Rectal smooth muscle tissue (tissue), 1 donor: Measurements from ENCODE around the gene ARHGAP42.

Experiments used
- H3K27ac ChIP-seq: one replicate; pipeline ENCODE4 v1.7.0; 2013; ENCODE audit warnings: low read depth, low read length, inconsistent platforms
- H3K27me3 ChIP-seq: one replicate; pipeline ENCODE4 v1.7.0; 2013; ENCODE audit warnings: low read length; ENCODE audit not compliant: control insufficient read depth, insufficient read depth
- H3K36me3 ChIP-seq: one replicate; pipeline ENCODE4 v1.7.0; 2013; ENCODE audit warnings: low read length; ENCODE audit not compliant: control insufficient read depth, insufficient read depth
- H3K4me1 ChIP-seq: one replicate; pipeline ENCODE4 v1.7.0; 2013; ENCODE audit warnings: low read length; ENCODE audit not compliant: control insufficient read depth, insufficient read depth
- H3K4me3 ChIP-seq: one replicate; pipeline ENCODE4 v1.7.0; 2013; ENCODE audit warnings: low read length
- H3K9ac ChIP-seq: one replicate; pipeline ENCODE4 v1.7.0; 2013; ENCODE audit warnings: low read length

ARHGAP42 gene

GRCh38 chr11:100865443-100866065 is 178.5 kb downstream of the ARHGAP42 start:
- no peak overlapping the region for H3K4me3 ChIP-seq
- H3K9ac ChIP-seq, result no peak overlapping the region
- H3K36me3 ChIP-seq, result no peaks in the 10 kb centered on the region
- H3K27me3 ChIP-seq, result no peaks in the 10 kb centered on the region
- H3K27ac ChIP-seq, result no peak overlapping the region
- no peaks in the 10 kb centered on the region for H3K4me1 ChIP-seq

GRCh38 chr11:100866453-100866852 is 179.4 kb downstream of the ARHGAP42 start:
- Histone ChIP-seq H3K27me3 (no peaks in the 10 kb centered on the region), H3K4me3 (no peak overlapping the region), H3K36me3 (no peaks in the 10 kb centered on the region), H3K4me1 (no peaks in the 10 kb centered on the region), H3K9ac (no peak overlapping the region), H3K27ac (no peak overlapping the region)

- no peak overlapping the region for H3K9ac ChIP-seq
- no peaks in the 10 kb centered on the region for H3K27me3 ChIP-seq
- no peak overlapping the region for H3K4me3 ChIP-seq
- no peak overlapping the region for H3K27ac ChIP-seq
- no peaks in the 10 kb centered on the region for H3K36me3 ChIP-seq
- H3K4me1 ChIP-seq, result no peaks in the 10 kb centered on the region
Observed at GRCh38 chr11:100867606-100868005, 180.5 kb downstream of the ARHGAP42 start.

GRCh38 chr11:100869328-100869727 is 182.2 kb downstream of the ARHGAP42 start:
- no peak overlapping the region for H3K4me3 ChIP-seq
- H3K27me3 ChIP-seq, result no peaks in the 10 kb centered on the region
- no peak overlapping the region for H3K9ac ChIP-seq
- no peaks in the 10 kb centered on the region for H3K4me1 ChIP-seq
- H3K36me3 ChIP-seq, result no peaks in the 10 kb centered on the region
- no peak overlapping the region for H3K27ac ChIP-seq

- no peaks in the 10 kb centered on the region for H3K27me3 ChIP-seq
- no peaks in the 10 kb centered on the region for H3K36me3 ChIP-seq
- H3K4me3 ChIP-seq, result no peak overlapping the region
- no peak overlapping the region for H3K9ac ChIP-seq
- H3K27ac ChIP-seq, result no peak overlapping the region
- H3K4me1 ChIP-seq, result no peaks in the 10 kb centered on the region
Observed at GRCh38 chr11:100870138-100870537, 183.1 kb downstream of the ARHGAP42 start.

DNA sequence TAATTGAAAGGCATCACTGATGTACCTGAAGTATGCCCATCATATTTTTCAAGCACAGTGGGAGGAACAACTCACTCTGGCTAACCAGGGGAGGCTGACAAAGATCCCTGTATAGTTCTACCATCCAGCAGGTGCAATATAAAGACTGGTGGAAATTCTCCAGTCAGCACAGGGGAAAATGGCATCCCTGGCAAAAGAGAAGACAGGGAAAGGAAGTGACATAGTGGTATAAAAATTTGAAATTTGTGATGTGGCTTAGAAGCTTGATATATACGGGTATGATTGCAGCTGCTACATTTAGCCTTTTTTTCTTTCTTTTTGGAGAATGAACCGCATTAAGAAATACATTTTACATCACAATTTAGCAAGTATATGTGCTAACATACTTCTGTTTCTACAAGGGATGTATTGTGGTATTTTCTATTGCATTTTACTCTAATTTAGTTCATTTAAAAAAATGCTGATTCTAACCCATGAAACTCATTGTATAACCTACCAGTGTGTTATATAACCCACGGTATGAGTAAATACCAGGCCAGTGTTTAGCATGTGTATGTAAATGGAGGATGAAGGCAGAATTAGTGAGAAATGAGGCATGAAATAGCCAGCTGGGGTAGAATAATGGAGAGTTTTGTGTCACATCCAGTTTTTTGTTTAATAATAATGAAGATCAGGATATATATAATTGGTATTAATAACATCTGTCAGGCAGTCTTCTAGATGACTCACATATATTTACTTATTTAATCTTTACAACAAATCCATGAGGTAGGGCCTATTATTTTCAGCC is 186.1 kb downstream of the ARHGAP42 start:
- no peak overlapping the region for H3K27ac ChIP-seq
- H3K36me3 ChIP-seq, result no peaks in the 10 kb centered on the region
- peaks cover 4% of the 10 kb centered on the region for H3K4me1 ChIP-seq
- no peak overlapping the region for H3K4me3 ChIP-seq
- H3K9ac ChIP-seq, result no peak overlapping the region
- no peaks in the 10 kb centered on the region for H3K27me3 ChIP-seq

DNA sequence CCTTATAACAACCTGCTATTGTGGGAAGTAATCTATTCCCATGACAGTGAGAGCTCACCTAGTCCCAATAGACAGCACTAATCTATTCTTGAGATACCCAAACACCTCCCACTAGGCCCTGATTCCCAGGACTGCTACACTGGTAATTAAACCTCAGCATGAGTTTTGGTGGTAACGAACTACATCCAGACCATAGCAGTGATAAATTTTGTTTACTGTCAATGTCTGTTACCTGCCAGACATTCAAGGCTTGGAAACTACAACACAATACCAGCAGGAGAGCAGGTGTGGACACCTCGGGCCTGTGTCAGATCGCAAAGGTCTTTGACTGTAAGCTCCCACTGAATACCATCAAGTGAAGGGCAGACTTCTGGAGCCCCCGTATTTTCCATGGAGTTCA is 187.1 kb downstream of the ARHGAP42 start:
- no peaks in the 10 kb centered on the region for H3K36me3 ChIP-seq
- H3K27me3 ChIP-seq, result no peaks in the 10 kb centered on the region
- H3K4me3 ChIP-seq, result no peak overlapping the region
- peaks cover 4% of the 10 kb centered on the region for H3K4me1 ChIP-seq
- no peak overlapping the region for H3K9ac ChIP-seq
- H3K27ac ChIP-seq, result no peak overlapping the region

GRCh38 chr11:100875521-100875869 is 188.4 kb downstream of the ARHGAP42 start:
- Histone ChIP-seq H3K27ac (no peak overlapping the region), H3K9ac (no peak overlapping the region), H3K27me3 (no peaks in the 10 kb centered on the region), H3K4me3 (no peak overlapping the region), H3K36me3 (no peaks in the 10 kb centered on the region), H3K4me1 (peaks cover 4% of the 10 kb centered on the region)

GRCh38 chr11:100876815-100877520 is 189.9 kb downstream of the ARHGAP42 start:
- H3K9ac ChIP-seq, result no peak overlapping the region
- no peak overlapping the region for H3K27ac ChIP-seq
- no peak overlapping the region for H3K4me3 ChIP-seq
- peaks cover 4% of the 10 kb centered on the region for H3K4me1 ChIP-seq
- no peaks in the 10 kb centered on the region for H3K36me3 ChIP-seq
- no peaks in the 10 kb centered on the region for H3K27me3 ChIP-seq

- peaks cover 4% of the 10 kb centered on the region for H3K4me1 ChIP-seq
- H3K36me3 ChIP-seq, result no peaks in the 10 kb centered on the region
- H3K27ac ChIP-seq, result no peak overlapping the region
- H3K9ac ChIP-seq, result no peak overlapping the region
- no peak overlapping the region for H3K4me3 ChIP-seq
- H3K27me3 ChIP-seq, result no peaks in the 10 kb centered on the region
Observed at GRCh38 chr11:100878474-100878873, 191.4 kb downstream of the ARHGAP42 start.

DNA sequence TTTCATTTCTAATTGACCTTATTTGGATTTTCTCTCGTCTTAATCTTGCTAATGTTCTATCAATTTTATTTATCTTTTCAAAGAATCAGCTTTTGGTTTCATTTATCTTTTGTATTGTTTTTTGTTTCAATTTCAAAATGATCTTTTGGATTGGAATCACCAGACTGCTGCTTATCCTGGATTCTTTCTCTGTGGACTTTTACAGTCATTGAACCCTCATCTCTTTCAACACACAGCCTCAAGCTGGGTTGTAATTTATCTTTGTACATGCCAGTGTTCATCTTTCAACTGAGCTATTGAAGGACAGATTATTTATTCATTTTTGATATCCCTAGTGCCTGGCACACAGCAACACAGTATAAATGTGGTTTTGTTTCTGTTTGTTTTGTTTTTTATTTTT is 195.9 kb downstream of the ARHGAP42 start:
- Histone ChIP-seq H3K36me3 (no peaks in the 10 kb centered on the region), H3K27ac (no peak overlapping the region), H3K4me1 (no peaks in the 10 kb centered on the region), H3K4me3 (no peak overlapping the region), H3K9ac (no peak overlapping the region), H3K27me3 (no peaks in the 10 kb centered on the region)

GRCh38 chr11:100883830-100884229 is 196.7 kb downstream of the ARHGAP42 start:
- Histone ChIP-seq H3K9ac (no peak overlapping the region), H3K4me3 (no peak overlapping the region), H3K36me3 (no peaks in the 10 kb centered on the region), H3K4me1 (no peaks in the 10 kb centered on the region), H3K27ac (no peak overlapping the region), H3K27me3 (no peaks in the 10 kb centered on the region)
